ENCODE measurements around the gene TACSTD2.

Gene TACSTD2

GRCh38 chr1:58581641-58582040 is 4.6 kb upstream of the TACSTD2 start:
- no peak for TF ChIP-seq CTCF (IDR thresholded peaks at IDR 0.05; ENCODE audit: borderline replicate concordance, insufficient read depth, low read depth, low read length)
- H3K4me3 ChIP-seq (ENCODE audit: low read depth, low read length), result no peak overlapping the region

- TF ChIP-seq CTCF (IDR thresholded peaks at IDR 0.05; ENCODE audit: borderline replicate concordance, insufficient read depth, low read depth, low read length), result no peak
- H3K4me3 ChIP-seq (ENCODE audit: low read depth, low read length), result no peak overlapping the region
Observed at GRCh38 chr1:58580186-58580585, 3.1 kb upstream of the TACSTD2 start.

GRCh38 chr1:58577654-58578030 is 590 bp upstream of the TACSTD2 start:
- no peak for TF ChIP-seq CTCF (IDR thresholded peaks at IDR 0.05; ENCODE audit: borderline replicate concordance, insufficient read depth, low read depth, low read length)
- H3K4me3 ChIP-seq (ENCODE audit: low read depth, low read length), result no peak overlapping the region

GRCh38 chr1:58576325-58576726 is 726 bp downstream of the TACSTD2 start:
- no peak for TF ChIP-seq CTCF (IDR thresholded peaks at IDR 0.05; ENCODE audit: borderline replicate concordance, insufficient read depth, low read depth, low read length)
- H3K4me3 ChIP-seq (ENCODE audit: low read depth, low read length), result no peak overlapping the region

GRCh38 chr1:58575551-58576324 is 1.3 kb downstream of the TACSTD2 start:
- TF ChIP-seq CTCF (IDR thresholded peaks at IDR 0.05; ENCODE audit: borderline replicate concordance, insufficient read depth, low read depth, low read length), result no peak
- no peak overlapping the region for H3K4me3 ChIP-seq (ENCODE audit: low read depth, low read length)

GRCh38 chr1:58574816-58575215 is 2.2 kb downstream of the TACSTD2 start:
- no peak overlapping the region for H3K4me3 ChIP-seq (ENCODE audit: low read depth, low read length)
- TF ChIP-seq CTCF (IDR thresholded peaks at IDR 0.05; ENCODE audit: borderline replicate concordance, insufficient read depth, low read depth, low read length), result no peak
